GM12801 (cell line): ENCODE results near the gene AGBL4.

Source experiments
- TF ChIP-seq, protein P1 (sequence below): IDR thresholded peaks from one replicate; pipeline ENCODE4 v1.5.1; 2011; ENCODE audit warnings: control low read depth; ENCODE audit not compliant: insufficient read length; ENCODE audit errors: extremely low read depth

The AGBL4 gene

DNA sequence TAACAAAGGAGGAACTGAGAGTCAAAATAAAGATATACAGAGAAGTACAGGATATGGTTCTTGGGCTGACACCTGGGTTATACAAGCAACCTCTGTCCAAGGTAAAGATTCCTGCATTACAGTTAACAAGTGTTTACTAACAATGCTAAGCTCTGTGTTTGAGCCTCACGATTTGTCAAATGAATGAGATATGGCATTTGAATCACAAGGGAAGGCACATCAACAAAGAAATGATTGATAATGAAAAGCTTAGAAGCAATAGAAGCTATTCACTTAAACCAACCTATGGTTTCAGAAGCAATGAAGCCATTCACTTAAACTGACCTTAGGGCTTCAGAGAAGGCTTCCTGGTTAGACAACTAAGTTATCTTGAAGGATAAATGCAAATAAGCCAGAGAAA lies 199.5 kb downstream of the AGBL4 start:
- TF ChIP-seq, protein P1, sequence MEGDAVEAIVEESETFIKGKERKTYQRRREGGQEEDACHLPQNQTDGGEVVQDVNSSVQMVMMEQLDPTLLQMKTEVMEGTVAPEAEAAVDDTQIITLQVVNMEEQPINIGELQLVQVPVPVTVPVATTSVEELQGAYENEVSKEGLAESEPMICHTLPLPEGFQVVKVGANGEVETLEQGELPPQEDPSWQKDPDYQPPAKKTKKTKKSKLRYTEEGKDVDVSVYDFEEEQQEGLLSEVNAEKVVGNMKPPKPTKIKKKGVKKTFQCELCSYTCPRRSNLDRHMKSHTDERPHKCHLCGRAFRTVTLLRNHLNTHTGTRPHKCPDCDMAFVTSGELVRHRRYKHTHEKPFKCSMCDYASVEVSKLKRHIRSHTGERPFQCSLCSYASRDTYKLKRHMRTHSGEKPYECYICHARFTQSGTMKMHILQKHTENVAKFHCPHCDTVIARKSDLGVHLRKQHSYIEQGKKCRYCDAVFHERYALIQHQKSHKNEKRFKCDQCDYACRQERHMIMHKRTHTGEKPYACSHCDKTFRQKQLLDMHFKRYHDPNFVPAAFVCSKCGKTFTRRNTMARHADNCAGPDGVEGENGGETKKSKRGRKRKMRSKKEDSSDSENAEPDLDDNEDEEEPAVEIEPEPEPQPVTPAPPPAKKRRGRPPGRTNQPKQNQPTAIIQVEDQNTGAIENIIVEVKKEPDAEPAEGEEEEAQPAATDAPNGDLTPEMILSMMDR, result no peak

- TF ChIP-seq, protein P1, result no peak
Observed at GRCh38 chr1:49817681-49818080, 206.1 kb downstream of the AGBL4 start.

- TF ChIP-seq, protein P1, result no peak
Observed at GRCh38 chr1:49765034-49765433, 258.7 kb downstream of the AGBL4 start.

GRCh38 chr1:49728377-49728776 lies 295.4 kb downstream of the AGBL4 start:
- TF ChIP-seq, protein P1, result no peak

DNA sequence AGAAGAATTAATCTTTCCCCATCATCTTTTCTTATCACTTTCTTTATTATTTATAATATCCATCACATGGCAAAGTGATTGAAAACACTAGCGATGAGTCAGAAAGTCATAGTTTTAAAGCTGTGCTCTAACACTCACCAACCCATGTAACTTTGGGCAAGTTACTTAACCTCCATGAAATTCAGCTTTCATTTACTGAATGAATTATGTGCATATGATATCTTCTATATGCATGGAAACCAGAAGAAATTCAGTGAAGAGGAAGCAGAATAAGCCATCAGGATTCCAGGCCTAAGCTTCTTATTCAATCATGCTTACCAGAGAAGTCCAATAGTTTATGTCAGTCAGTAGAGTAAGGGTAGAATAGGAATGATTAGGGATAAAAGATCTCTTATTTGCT lies 300.1 kb downstream of the AGBL4 start:
- TF ChIP-seq, protein P1, result no peak

DNA sequence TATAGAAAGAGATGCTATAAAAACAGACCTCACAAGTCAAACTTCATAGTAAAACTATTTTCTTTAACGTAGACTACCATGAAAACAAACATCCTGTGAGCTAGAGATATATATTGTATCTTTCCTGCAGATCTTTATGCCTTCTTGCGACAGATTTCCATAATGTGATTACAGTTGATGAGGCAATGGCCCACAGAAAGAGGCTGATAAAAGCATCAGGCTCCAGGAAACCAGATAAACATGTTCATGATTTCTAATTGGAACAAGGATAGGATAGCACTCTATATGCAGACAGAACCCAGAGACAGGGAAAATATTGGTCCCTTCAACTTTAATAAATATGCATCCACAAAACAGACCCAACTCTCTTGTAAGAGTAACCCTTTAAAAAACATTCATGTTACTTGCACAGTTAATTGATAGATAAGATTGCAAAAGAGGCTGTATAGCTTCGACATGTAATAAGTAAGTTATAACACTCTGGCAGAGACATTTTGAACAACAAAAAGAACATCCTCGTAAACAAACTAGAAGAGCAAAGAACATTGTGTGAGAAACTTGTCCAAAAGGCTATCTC lies 329.4 kb downstream of the AGBL4 start:
- TF ChIP-seq, protein P1, result no peak

GRCh38 chr1:49686107-49686506 lies 337.6 kb downstream of the AGBL4 start:
- TF ChIP-seq, protein P1, result no peak
